ENCODE data around the gene ADGRD2. TPM values are rescaled to one million over a fixed set of nuclear protein-coding genes. Genes with fewer than 3 reads are reported as not detected.

The ADGRD2 gene
- total and polyA plus RNA-seq, 5 donors = 0.05 to 0.29 (median 0.15) TPM; not detected in 2

GRCh38 chr9:124471761-124472160, 21.5 kb downstream of the ADGRD2 start:
- no peaks in the 10 kb centered on the region for H3K9me3 ChIP-seq (ENCODE audit: control insufficient read depth, low read length)
- H3K27ac ChIP-seq (ENCODE audit: low read length) = no peak overlapping the region
- no peaks in the 10 kb centered on the region for H3K4me1 ChIP-seq (ENCODE audit: control insufficient read depth, insufficient read depth, low read length)
- no peak for ATAC-seq
- H3K27me3 ChIP-seq (ENCODE audit: control insufficient read depth, insufficient read depth) = no peaks in the 10 kb centered on the region
- peak in 1 of 3 donors; percentile 43 for DNase-seq
- H3K4me3 ChIP-seq (ENCODE audit: low read length) = no peak overlapping the region
- intact Hi-C loops (cut with DNase I) = no loop called here
- 78% methylated on average over 9 of the region's 9 CpGs for WGBS

DNA sequence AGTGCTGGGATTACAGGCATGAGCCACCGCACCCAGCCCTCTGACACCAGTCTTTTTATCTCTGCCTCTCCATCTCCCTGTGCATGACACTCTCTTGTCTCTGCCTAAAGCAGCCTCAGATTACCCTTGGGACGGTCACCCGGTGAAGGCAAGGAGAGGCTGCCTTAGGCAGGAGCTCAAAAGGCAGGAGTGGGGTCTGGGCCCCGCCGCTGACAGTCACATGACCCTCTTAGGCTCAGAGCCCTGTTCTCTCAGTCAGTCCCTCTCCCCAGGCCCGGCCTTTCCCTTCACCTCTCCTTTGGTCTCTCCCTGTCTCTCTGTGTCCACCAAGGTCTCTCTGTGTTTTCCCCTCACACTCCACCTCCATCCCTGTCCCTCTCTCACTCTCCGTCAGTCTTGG, 22.5 kb downstream of the ADGRD2 start:
- Histone ChIP-seq H3K27ac (ENCODE audit: low read length) (no peak overlapping the region), H3K4me3 (ENCODE audit: low read length) (no peak overlapping the region), H3K4me1 (ENCODE audit: control insufficient read depth, insufficient read depth, low read length) (no peaks in the 10 kb centered on the region), H3K27me3 (ENCODE audit: control insufficient read depth, insufficient read depth) (no peaks in the 10 kb centered on the region), H3K9me3 (ENCODE audit: control insufficient read depth, low read length) (no peaks in the 10 kb centered on the region)
- intact Hi-C loops (cut with DNase I) = no loop called here
- 61% methylated on average over 7 of the region's 7 CpGs for WGBS
- no peak for ATAC-seq
- DNase-seq = peak in 1 of 3 donors; percentile 18

GRCh38 chr9:124473310-124473709, 23.1 kb downstream of the ADGRD2 start:
- Histone ChIP-seq H3K27me3 (ENCODE audit: control insufficient read depth, insufficient read depth) (no peaks in the 10 kb centered on the region), H3K4me1 (ENCODE audit: control insufficient read depth, insufficient read depth, low read length) (no peaks in the 10 kb centered on the region), H3K9me3 (ENCODE audit: control insufficient read depth, low read length) (no peaks in the 10 kb centered on the region), H3K27ac (ENCODE audit: low read length) (no peak overlapping the region), H3K4me3 (ENCODE audit: low read length) (no peak overlapping the region)
- DNase-seq (peak in 1 of 3 donors; percentile 0), ATAC-seq (no peak)
- 67% methylated on average over 10 of the region's 10 CpGs for WGBS
- intact Hi-C loops (cut with DNase I) = no loop called here

DNA sequence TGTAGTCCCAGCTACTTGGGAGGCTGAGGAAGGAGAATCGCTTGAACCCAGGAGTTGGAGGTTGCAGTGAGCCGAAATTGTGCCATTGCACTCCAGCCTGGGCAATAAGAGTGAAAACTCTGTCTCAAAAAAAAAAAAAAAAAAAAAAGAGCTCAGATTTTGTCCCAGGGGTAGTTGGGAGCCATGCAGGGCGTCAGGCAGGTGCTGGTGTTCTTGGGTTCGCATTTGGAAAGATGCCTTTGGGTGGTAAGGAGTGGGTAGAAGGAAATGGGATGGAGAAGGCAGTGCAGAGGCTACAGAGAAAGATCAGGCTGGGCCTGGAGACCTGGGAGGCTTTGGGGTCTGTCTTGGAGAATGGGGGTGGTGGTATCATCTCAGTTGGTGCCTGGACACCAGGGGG, 23.9 kb downstream of the ADGRD2 start:
- DNase-seq (peak in 1 of 3 donors; percentile 6), ATAC-seq (no peak)
- Histone ChIP-seq H3K4me1 (ENCODE audit: control insufficient read depth, insufficient read depth, low read length) (no peaks in the 10 kb centered on the region), H3K9me3 (ENCODE audit: control insufficient read depth, low read length) (no peaks in the 10 kb centered on the region), H3K27me3 (ENCODE audit: control insufficient read depth, insufficient read depth) (no peaks in the 10 kb centered on the region), H3K27ac (ENCODE audit: low read length) (no peak overlapping the region), H3K4me3 (ENCODE audit: low read length) (no peak overlapping the region)
- intact Hi-C loops (cut with DNase I) = no loop called here
- WGBS = 84% methylated on average over 4 of the region's 4 CpGs

GRCh38 chr9:124475158-124475867, 25.1 kb downstream of the ADGRD2 start:
- intact Hi-C loops (cut with DNase I) = loop anchor here in 1 of 4 donors (5.0 kb wide), 1 partner anchor 53 kb away; no protein-coding TSS in a partner anchor
- no peak overlapping the region for H3K4me3 ChIP-seq (ENCODE audit: low read length)
- H3K9me3 ChIP-seq (ENCODE audit: control insufficient read depth, low read length) = no peaks in the 10 kb centered on the region
- no peak overlapping the region for H3K27ac ChIP-seq (ENCODE audit: low read length)
- no peak for ATAC-seq
- peak in 1 of 3 donors; percentile 33 for DNase-seq
- H3K27me3 ChIP-seq (ENCODE audit: control insufficient read depth, insufficient read depth) = no peaks in the 10 kb centered on the region
- WGBS = 67% methylated on average over 21 of the region's 21 CpGs
- H3K4me1 ChIP-seq (ENCODE audit: control insufficient read depth, insufficient read depth, low read length) = no peaks in the 10 kb centered on the region

GRCh38 chr9:124475868-124476690, 25.8 kb downstream of the ADGRD2 start:
- no peaks in the 10 kb centered on the region for H3K4me1 ChIP-seq (ENCODE audit: control insufficient read depth, insufficient read depth, low read length)
- no peaks in the 10 kb centered on the region for H3K9me3 ChIP-seq (ENCODE audit: control insufficient read depth, low read length)
- peak in 1 of 3 donors; percentile 44 for DNase-seq
- no peak overlapping the region for H3K27ac ChIP-seq (ENCODE audit: low read length)
- 70% methylated on average over 14 of the region's 14 CpGs for WGBS
- ATAC-seq = no peak
- no peak overlapping the region for H3K4me3 ChIP-seq (ENCODE audit: low read length)
- no peaks in the 10 kb centered on the region for H3K27me3 ChIP-seq (ENCODE audit: control insufficient read depth, insufficient read depth)
- intact Hi-C loops (cut with DNase I) = loop anchor here in 1 of 4 donors (5.0 kb wide), 1 partner anchor 54 kb away; no protein-coding TSS in a partner anchor

GRCh38 chr9:124477211-124477647, 27.0 kb downstream of the ADGRD2 start:
- H3K4me3 ChIP-seq (ENCODE audit: low read length) = peak overlapping the region; percentile 32
- H3K27me3 ChIP-seq (ENCODE audit: control insufficient read depth, insufficient read depth) = no peaks in the 10 kb centered on the region
- DNase-seq (peak in 1 of 3 donors; percentile 34), ATAC-seq (no peak)
- H3K27ac ChIP-seq (ENCODE audit: low read length) = no peak overlapping the region
- 30% methylated on average over 19 of the region's 19 CpGs for WGBS
- no peaks in the 10 kb centered on the region for H3K9me3 ChIP-seq (ENCODE audit: control insufficient read depth, low read length)
- H3K4me1 ChIP-seq (ENCODE audit: control insufficient read depth, insufficient read depth, low read length) = no peaks in the 10 kb centered on the region
- intact Hi-C loops (cut with DNase I) = loop anchor here in 1 of 4 donors (5.0 kb wide), 1 partner anchor 55 kb away; no protein-coding TSS in a partner anchor

GRCh38 chr9:124477648-124478285, 27.5 kb downstream of the ADGRD2 start:
- DNase-seq (peak in 1 of 3 donors; percentile 49), ATAC-seq (no peak)
- H3K27ac ChIP-seq (ENCODE audit: low read length) = no peak overlapping the region
- no peaks in the 10 kb centered on the region for H3K27me3 ChIP-seq (ENCODE audit: control insufficient read depth, insufficient read depth)
- intact Hi-C loops (cut with DNase I) = loop anchor here in 1 of 4 donors (5.0 kb wide), 1 partner anchor 55 kb away; no protein-coding TSS in a partner anchor
- H3K4me1 ChIP-seq (ENCODE audit: control insufficient read depth, insufficient read depth, low read length) = no peaks in the 10 kb centered on the region
- H3K9me3 ChIP-seq (ENCODE audit: control insufficient read depth, low read length) = no peaks in the 10 kb centered on the region
- 4% methylated on average over 53 of the region's 53 CpGs for WGBS
- peak overlapping the region; percentile 32 for H3K4me3 ChIP-seq (ENCODE audit: low read length)

- WGBS = 47% methylated on average over 12 of the region's 12 CpGs
- no peak overlapping the region for H3K27ac ChIP-seq (ENCODE audit: low read length)
- DNase-seq = no peak
- H3K27me3 ChIP-seq (ENCODE audit: control insufficient read depth, insufficient read depth) = no peaks in the 10 kb centered on the region
- ATAC-seq = no peak
- no peak overlapping the region for H3K4me3 ChIP-seq (ENCODE audit: low read length)
- H3K4me1 ChIP-seq (ENCODE audit: control insufficient read depth, insufficient read depth, low read length) = no peaks in the 10 kb centered on the region
- intact Hi-C loops (cut with DNase I) = loop anchor here in 1 of 4 donors (5.0 kb wide), 1 partner anchor 56 kb away; no protein-coding TSS in a partner anchor
- H3K9me3 ChIP-seq (ENCODE audit: control insufficient read depth, low read length) = no peaks in the 10 kb centered on the region
Observed at GRCh38 chr9:124478354-124478753, 28.1 kb downstream of the ADGRD2 start.

GRCh38 chr9:124479371-124479770, 29.1 kb downstream of the ADGRD2 start:
- DNase-seq = peak in 1 of 3 donors; percentile 35
- 79% methylated on average over 16 of the region's 16 CpGs for WGBS
- H3K4me1 ChIP-seq (ENCODE audit: control insufficient read depth, insufficient read depth, low read length) = no peaks in the 10 kb centered on the region
- no peak overlapping the region for H3K4me3 ChIP-seq (ENCODE audit: low read length)
- H3K27me3 ChIP-seq (ENCODE audit: control insufficient read depth, insufficient read depth) = no peaks in the 10 kb centered on the region
- H3K9me3 ChIP-seq (ENCODE audit: control insufficient read depth, low read length) = no peaks in the 10 kb centered on the region
- intact Hi-C loops (cut with DNase I) = loop anchor here in 1 of 4 donors (5.0 kb wide), 1 partner anchor 57 kb away; no protein-coding TSS in a partner anchor
- no peak overlapping the region for H3K27ac ChIP-seq (ENCODE audit: low read length)
- no peak for ATAC-seq

All from right cardiac atrium (tissue), 5 donors.